Activated CD4-positive, alpha-beta T cell treated with anti-CD3 and anti-CD28 coated beads for 1 hour (primary cell): ENCODE measurements around the gene ACE2.
"Not testable (repeated sequence)": the region's sequence is repeated elsewhere in the genome, so short reads cannot be mapped to it uniquely, and the experiment has no call there.

Experiments used
- DNase-seq: peaks from one replicate; pipeline ENCODE4 v3.0.0-alpha.2; 2020

The ACE2 gene

DNA sequence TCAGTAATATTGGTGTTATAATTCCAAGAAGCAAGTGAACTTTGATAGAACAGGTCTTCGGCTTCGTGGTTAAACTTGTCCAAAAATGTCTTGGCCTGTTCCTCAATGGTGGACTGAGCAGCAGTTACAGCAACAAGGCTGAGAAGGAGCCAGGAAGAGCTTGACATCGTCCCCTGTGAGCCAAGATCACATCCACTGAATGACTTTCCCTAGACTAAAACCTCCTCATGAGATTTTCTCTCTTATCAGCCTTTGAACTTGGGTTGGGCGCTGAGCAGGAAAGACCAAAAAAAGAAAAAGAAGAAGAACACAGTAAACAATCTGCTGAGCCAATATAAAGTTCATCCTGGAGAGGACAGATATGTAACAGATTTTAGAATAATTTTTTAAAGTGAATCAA is at the start of gene ACE2:
ACE2 (minus strand) TSS at position 216 of the 400 bp plus-strand sequence; CDS start at position 167, 49 bp downstream.
- no peak for DNase-seq

DNA sequence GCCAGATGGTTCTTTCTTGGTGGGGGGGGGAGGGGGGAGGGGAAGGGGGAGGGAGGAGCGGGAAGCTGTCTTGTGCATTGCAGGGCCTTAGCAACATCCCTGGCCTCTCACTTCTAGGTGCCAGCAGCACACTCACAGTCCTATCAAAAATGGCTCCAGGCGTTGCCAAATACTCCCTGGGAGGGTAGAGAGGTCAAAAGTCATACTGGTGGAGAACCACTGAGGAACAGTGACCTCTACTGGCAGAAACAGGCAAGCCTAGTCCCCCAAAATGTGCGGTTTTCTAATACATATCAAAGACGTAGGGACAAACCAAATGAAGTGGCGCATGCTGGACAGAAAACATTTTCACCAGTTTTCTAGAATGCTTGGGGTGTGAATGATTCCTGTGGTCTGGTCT is 46.8 kb upstream of the ACE2 start:
- not testable (repeated sequence) for DNase-seq

DNA sequence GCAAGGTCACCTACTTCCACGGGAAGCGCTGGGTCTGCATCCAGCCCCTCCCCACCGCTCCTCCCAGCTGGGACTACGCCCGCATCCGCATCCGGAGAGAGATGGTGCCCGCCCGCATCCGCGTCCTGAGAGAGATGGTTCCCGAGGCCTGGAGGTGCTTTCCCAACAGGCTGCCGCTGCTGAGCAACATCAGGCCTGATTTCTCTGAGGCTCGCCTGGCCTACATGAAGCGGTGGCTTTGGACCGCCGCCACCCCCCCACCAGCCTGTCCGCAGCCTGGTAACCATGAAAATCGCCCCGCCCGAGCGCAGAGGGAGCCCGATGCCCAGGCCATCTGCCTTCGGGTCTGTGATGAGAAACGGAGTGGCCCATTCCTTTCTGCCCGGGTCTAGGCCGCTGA is 45.8 kb upstream of the ACE2 start:
- DNase-seq = no peak

DNA sequence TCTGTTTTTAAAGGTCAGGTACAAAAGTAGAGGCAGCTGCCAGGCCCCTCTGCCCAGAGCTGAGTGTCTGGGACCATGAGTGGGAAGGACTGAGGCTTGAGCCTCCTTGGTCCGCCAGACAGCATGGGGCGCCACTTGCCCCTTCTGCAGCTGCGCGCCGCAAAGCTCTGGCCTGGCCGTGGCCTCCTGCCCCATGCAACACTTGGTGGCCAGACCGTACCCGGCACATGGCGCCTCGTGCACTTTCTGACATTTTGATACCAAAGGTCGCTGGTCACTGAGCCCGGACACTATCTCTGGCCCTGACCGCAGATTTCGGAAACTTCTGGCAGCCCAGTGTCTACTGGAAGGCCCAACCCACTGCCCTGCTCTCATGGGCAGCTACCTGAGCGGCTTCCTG is 45.3 kb upstream of the ACE2 start:
- DNase-seq = no peak

DNA sequence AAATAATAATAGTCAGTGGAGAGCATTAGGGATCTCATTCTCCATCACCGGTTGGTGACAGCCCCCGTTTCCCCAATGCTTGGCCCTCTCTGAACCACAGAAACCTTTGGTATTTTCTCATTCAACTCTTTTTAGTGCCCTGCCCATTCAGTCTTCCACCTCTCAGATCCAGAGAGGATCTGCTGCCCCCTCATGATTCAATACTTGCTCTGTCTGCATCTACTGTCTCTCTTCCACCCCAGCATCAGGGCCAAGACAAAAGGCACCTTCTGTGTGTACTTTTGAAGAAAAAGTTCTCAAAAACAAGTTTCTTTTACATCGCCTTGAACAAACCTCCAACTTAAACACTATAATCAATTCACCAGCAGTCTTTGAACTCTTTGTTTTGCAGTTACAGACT is 44.5 kb upstream of the ACE2 start:
- no peak for DNase-seq

DNA sequence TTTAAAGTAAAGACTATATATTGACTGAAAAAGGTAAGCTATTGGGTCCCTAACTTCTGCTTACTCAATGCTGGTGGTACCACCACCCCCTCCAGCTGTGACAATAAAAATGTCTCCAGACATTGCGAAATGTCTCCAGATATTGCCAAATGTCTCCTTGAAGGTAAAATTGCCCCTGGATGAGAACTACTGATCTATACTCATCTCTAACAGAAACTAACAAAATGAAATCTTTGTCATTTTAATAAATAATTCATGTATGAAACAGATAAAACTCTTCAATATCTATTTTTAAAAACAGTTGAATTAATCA is 43.8 kb upstream of the ACE2 start:
- DNase-seq = no peak

DNA sequence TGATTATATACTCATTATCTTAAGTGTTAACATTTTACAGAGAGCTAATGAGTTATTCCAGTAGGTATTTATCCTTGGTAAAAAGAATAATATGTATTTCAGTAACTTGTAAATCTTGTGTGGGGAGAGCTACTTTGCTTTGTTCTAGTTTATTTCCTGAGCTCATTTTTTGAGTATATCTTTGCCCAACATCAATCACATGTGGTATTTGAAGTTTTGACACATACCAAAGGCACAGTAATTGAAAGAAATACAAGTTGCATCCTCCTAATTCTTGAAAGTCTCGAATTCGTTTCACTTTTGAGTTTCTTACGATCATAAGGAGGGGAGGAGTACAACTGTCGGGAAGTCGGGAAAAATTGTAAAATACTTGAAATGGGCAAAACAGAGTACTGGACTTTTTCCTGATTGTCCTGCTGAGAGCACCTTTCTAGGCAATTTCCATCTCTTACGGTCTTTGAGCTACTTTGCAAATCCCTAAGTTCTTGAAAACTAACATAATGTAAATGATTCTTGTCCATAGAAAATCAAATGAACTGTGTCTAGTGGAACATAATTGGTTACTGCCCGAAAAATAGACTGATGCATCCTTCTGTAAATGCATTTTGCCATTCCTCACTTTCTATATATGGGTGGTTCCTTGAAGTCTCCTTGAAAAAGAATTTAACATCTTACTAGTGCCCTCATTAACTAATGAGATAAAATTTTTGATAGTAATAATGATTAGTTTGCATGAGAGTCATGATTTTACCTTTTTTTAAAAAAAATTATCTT is 43.2 kb upstream of the ACE2 start:
- no peak for DNase-seq

DNA sequence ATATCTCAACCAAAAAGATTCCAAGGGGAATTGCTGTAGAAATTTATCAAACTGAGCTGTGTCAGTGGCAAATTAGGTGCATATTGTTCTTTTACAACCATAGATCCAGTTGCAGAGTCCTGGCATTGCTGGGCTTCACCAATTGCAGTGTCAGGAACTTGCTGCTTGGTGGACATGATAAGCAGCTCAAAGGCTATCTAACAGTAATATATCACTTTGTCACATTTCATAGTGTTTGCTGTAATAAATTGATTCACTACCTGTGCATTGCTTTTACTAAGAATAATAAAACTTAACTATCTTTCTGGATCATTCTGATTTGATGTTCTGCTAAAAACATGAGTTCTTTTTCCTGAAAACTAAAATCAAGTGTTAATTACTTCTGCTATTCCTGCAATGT is 30.9 kb upstream of the ACE2 start:
- no peak for DNase-seq

DNA sequence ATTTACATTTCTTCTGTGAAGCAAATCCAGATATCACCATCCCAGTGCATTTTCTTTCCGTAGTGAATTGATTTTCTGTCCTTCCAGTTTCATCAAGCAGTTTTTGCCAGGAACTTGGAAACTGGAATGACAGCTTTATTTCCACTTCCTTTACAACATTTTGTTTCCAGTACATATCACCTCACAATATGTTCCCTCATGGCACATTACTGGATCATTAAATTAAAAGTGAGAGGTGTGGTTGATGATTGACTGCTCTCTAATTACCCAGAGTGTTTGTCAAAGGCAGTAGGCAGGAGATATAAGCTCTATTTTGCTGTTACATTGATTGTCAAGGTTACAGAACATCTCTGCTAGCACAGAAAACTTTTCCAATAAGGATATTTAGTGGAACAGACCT is 22.3 kb upstream of the ACE2 start:
- no peak for DNase-seq

DNA sequence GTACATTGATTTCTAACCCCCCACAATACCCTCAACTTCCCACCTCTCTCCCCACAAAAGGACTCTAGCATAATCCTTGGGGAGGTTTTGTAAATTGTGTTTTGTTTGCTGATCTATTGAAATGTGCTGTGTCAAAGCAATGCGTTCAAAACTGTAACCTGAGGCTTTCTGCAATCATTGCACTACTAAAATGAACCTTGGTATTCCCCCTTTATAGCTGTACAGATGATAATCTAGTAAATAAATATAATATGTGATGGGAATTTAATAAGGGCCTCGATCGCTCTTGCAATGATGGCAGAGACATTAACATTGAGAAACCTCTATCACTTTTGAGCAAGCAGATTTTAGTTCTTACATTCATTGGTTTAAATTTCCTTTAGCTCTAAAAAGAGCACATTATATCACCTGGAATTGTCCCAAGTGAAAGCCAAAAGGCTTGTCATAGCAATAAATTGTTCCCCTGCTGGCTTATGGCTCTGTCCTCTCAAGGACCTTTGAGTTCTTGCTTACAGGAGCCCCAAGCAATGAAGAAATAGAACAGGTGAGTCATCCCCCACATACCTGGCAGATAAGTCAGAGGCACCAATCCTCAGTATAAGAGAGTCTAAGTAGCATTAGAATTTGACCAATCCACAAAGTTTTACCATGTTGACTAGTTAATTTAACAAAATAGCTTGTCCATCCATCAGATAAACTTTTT is 18.4 kb upstream of the ACE2 start:
- no peak for DNase-seq

DNA sequence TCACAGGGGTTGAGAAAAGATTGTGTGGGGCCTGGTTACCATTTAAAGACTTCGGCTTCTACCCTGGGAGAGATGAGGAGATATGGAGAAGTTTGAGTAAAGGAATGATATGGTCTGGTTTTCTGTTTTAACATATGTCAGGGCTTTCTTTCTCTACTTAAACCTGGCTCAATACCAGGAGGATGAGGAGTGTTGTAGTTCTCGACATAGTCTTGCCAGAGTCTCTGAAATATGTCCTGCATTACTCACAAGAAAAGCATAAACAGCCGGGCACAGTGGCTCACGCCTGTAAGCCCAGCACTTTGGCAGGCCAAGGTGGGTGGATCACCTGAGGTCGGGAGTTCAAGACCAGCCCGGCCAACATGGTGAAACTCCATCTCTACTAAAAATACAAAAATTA is 16.4 kb upstream of the ACE2 start:
- no peak for DNase-seq

DNA sequence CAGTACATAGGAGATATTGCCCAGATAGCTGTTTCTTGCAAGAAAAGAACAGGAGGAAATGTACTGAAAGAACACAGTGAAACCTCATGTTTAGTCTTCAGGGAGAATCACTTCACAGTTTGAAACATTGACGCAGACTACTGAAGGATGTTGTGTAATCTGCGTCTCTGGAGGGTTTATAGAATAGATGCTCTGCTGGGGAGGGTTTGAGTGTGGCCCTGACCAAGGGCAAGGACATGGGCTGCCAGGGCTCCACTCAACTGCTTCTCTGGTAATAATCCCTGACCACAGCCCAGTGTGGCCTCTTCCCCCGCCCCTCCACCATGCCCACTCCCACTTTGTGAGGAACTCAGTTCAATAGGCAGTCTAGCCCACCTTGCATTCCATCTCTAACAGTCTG is 15.8 kb upstream of the ACE2 start:
- no peak for DNase-seq

DNA sequence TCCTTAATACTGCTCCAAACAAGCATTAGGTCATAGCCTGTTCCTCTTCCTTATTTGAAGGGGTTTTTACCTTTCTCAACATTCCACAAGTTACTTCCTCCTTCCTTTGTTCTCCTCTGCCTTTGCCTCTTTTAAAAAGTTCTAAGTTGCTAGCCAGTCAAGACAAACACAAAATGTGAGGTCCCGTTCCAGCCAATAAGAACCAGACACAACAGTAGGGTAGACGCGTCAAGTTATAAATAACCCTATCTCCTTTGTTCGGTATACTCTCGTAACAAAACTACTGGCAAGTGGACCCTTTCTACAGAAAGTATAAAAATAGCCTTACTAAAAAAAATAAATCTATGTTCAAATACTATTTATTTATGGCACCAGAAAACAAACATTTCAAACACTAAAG is 6.3 kb upstream of the ACE2 start:
- DNase-seq = no peak

DNA sequence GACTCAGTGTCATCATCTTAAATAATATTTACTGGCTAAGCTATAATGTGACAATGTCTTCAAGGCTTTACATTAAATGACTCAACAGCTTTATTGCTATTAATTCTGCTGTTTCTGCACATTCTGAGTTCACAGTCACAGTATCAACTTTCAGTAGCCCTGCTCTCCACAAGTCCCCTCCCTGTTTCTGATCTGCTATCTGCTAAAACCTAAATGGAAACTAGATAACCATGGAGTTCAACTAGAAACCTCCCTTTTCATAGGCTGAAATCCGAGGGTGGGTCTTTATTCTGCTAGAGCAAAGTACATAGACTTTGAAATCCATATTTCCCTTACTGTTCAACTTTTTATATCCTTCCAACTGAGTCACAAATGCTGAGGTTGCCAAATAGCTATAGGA is 5.4 kb upstream of the ACE2 start:
- no peak for DNase-seq

DNA sequence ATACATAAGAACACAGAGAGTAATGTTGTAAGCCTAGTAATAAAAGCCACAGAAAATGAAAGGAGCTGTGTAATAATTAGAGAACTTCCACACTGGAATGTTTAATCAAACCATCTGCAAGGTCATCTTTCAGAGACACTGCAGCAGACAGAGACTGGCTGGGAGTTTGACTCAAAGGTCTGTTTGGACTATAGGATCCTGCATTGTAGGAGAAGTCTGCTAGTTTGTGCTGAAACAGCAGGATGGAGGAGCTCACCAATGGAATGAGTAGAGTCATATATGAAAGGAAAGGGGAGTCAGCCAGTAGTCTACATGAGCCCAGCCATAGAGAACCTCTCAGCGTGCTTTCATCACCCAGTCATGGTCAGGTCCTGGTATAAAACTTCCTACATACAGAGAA is 4.5 kb upstream of the ACE2 start:
- DNase-seq = no peak

DNA sequence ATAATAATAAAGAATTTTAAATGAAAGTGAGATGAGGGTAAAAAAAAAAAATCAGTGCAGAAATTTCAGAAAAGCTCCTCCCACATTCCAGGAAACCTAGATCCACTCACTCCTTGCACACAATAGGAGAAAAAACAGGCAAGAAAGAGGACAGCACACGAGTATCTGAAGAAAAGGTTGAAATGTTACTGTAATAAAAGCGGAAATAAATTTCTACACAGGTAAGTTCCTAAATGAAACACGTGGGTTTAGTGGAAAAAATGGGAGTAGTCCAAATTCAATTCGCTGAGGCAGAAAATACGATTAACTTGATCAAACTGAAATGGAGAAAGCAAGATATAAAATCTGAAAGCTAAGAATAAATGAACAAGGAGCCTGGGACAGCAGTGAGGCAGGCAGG is 2.0 kb upstream of the ACE2 start:
- no peak for DNase-seq

DNA sequence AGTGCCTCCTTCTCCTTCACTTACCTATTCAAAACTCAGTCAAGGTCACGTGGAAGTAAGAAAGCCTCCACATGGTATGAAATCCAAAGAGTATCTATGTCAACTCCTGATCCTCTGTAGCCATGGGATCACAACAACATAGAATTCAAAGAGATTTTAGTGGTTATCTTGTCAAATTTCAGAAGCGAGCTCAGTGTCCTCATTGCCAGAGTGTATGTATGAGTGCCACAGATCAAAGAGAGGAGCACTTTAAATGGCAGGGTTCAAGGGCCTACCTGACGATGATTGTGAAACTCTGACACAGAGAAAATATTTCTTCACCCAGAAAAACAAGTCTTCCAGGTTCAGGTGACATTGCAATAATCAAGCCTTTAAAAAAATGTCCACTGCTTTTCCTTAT is 1.2 kb upstream of the ACE2 start:
- no peak for DNase-seq

DNA sequence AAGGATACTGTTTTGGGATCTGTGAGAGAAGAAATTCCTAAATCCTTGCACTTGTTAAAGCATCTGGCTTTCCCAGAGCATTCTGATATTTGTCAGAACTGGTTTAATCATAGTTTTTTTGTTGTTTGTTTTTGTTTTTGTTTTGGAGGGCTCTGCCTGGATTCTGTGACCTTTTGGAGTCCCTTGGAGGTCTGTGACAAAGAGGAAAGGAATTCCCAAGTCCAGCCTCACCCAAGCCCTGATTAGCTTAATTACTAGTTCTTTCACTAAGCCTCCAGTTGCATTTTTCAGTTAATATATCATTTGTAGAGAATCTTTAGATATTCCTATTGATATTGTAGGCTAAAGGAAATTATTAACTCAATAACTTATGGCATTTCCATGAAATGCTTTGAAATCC is 711 bp downstream of the ACE2 start:
- DNase-seq = no peak

DNA sequence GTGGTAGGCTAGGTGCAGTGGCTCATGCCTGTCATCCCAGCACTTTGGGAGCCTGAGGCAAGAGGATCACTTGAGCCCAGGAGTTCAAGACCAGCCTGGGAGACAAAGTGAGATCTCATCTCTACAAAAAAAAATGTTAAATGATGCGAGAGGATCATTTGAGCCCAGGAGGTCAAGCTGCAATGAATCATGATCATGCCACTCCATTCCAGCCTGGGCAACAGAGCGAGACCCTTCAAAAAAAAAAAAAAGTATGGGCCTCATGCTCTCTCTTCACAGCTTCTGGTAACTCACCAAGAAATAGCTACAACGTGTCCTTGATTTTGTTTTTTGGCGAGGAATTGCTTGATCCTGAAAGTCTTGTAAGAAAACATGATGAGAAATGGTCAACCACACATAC is 1.3 kb downstream of the ACE2 start:
- no peak for DNase-seq

DNA sequence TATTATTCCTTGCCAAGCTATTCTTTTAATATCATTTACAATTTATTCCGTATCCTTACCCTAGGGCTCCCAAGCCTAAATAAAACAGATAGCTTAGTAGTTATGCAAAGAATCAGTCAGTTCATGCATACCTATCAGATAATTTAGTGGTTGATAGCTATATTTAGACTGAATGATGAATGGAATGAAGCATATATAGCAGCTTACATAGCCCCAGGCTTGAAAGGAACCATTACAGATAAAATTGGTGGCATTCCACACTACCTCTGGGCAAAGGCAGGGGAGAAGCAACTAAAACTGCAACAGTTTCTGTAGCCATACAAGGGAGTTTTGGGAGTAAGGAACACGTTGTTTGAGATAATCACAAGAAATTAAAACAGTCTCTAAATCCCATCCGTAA is 2.7 kb downstream of the ACE2 start:
- no peak for DNase-seq

DNA sequence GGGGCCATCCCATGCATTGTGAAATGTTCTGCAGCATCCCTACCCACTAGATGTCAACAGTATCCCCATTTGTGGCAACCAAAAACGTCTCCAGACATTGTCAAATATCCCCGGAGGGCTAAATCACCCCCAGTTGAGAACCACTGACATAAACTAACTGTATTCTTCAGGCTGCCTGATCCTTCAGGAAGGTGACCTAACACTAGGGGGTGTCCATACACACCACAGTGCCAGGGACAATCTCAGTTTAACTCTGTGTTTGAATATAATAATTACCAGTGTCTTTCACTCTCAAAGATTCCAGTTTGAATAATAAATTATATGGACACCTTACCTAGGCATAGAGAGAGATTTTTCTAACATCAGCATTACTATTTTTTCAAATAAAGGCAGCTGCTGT is 6.4 kb downstream of the ACE2 start:
- no peak for DNase-seq

DNA sequence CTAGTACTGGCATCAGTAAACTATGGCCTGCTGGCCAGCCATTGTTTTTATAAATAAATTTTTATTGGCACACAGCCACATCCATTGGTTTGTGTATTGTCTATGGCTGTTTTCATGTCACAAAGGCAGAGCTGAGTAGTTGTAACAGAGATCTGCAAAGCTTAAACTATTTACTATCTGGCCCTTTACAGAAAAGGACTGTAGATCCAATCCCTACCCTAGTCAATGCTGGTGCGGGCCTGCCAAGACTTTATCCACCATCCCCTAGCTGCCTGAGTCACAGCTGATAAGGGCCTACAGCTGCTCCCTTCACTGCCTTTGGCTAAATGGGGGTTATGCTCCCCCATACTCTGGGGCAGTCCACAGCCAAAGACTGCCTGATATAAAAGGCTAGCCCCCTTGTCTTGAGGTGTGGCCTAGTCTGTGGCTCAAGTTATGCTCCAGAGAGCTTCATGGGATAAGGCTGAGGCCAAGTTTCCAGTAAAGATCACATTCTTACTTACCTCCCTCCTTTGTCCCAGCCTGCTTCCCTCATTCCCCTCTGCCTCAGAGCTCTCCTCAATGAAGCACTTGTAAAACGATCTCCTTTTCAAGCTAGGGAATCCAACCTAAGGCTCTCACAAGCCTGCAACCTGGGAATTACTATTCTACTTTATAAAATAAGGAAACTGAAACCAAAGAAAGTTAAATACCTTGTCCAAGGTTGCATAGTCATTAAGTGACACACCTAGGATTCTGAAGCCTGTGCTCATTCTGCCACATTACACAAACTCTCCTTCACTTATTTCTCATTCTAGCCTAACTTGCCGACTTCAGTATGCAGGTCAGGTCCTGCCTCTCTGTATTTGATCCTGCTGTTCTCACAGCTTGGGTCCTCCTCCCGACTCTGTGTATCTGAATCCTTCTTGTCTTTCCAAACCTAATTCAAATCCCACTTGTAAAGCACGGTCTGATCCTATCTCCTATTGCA is 20.7 kb downstream of the ACE2 start:
- DNase-seq = no peak

DNA sequence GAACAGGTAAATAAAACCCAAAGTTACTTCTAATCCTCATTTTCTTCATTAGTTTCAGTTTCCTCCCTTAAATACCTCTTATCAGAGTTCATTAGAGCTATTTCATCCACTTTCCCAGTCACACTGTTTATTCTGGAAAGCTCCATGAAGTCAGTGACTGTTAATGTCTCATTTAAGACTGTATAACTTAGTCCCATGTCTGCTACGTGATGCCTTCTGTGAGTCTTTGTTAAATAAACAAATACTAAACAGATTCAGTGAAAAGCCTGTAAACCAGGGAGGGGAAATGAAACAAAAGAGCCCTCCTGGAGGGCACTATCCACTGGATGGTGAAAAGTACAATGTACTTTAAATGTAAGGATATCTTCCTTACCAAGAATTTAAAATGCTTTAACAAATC is 24.7 kb downstream of the ACE2 start:
- DNase-seq = no peak

DNA sequence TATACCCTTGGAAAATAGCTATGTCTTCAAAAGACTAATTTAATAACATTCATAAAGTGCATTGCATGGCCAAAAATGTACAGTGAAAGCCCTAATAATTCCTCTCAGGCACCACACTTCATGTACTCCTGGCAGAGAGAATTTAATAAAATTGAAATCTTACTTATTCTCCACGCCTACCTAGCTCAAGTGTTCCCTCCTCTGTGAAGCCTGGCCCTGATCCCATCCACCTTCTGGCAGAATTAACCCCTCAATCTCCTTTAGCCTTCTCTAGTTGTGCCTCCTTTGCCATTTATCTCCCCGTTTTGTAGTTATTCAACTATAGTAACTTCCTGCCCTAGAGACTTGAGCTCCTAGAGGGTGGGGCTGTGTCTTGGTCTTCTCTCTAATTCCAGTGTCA is 26.7 kb downstream of the ACE2 start:
- no peak for DNase-seq
